CD4-positive, alpha-beta T cell treated with Interleukin-4 for 1 hour (primary cell): ENCODE results near the gene SLC22A23.
A peak's percentile ranks its signal among the peaks of the same experiment; 100 is the strongest.

Source experiments
- DNase-seq, 2 donors: peaks; one replicate each; pipeline ENCODE4 v3.0.0-alpha.2; 2020 to 2022

Gene SLC22A23

GRCh38 chr6:3233904-3234303 lies 222.9 kb downstream of the SLC22A23 start:
- DNase-seq = no peak

- no peak for DNase-seq
Observed at GRCh38 chr6:3233321-3233720, 223.5 kb downstream of the SLC22A23 start.

DNA sequence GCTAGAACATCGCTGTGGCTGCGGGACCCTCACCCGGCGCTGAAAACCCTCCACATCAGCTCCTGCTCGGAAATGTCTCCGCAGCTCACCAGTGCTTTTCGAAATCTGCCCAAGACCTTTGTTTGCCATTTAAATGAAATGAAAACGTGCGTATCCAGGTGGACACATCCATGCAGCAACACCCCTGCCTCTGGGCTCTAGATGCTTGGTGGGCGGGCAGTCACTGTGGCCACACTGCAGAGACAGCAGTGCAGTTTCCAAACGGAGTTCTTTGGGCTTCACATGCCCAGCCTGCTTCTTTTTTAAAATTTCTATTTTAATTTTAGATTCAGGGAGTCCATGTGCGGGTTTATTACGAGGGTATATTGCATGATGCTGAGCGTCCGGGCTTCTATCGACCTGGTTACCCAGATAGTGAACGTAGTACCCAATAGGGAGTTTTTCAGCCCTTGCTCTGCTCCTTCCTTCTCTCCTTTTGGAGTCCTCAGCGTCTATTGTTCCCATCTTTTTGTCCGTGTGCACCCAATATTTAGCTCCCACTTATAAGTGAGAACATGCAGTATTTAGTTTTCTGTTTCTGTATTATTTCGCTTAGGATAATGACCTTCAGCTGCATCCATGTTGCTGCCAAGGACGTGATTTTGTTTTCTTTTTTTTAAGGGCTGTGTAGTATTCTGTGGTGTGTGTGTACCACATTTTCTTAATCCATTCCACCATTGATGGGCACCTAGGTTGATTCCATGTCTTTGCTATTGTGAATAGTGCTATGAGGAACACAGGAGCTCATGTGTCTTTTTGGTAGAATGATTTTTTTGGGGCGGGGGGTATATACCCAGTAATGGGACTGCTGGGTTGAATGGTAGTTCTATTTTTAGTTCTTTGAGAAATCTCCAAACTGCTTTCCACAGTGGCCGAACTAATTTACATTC lies 224.6 kb downstream of the SLC22A23 start:
- DNase-seq = no peak

GRCh38 chr6:3231247-3232016 lies 225.4 kb downstream of the SLC22A23 start:
- no peak for DNase-seq

GRCh38 chr6:3230900-3231246 lies 226.0 kb downstream of the SLC22A23 start:
- DNase-seq = no peak

DNA sequence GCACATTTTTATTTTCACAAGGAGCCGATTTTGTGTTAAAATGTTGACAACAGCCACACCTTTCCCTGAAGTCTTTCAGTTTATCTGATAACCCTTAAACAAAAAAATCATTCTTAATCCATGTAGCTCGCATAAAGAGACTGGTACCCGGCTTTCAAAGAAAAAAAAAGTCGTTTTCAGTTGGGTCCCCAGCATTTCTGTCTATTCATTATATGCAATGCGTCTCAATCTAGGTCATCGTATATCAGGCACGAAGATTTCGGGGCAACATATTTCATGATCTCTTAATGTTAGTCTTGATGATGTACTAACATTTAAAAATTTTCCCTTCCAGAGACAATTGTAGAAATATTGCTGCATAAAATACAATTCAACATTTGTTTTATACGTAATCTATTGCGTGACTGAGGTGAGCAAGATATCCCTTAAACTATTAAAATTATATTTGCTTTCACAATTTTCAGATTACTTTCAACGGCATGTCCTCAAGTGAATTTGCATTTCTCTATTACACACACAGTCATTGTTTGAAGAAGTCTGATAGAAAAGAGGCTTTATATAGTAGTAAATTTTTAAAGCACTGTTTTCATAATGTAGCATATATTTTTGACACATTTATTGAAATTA lies 226.5 kb downstream of the SLC22A23 start:
- DNase-seq = no peak

DNA sequence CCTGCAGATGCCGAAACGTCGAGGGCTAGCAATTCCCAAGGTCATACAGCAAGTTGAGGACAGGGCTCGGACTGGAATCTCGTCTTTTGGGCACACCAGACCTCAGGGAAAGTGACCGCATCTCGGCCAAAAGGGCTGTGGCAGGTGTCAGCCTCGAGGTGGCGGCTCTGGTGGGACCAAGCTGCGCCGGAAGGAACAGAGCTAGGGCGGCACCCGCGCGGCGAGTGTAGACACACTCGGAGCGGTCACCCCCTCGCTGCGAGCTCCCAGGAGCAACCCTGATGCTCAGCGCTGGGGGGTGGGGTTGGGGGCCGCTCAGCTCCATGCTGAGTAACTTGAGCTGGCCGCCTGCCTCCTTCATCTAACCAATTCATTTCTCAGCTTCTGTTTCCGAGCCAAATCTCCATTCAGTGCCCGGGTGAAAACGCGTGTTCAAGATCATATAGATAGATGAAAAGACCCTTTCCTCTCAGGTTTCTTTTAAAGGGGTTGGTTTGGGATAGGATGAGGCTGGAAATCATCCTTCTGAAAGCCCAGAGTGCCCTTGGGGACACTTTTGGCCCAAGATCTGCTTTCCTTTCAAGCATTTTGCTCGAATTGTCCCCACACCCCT lies 227.2 kb downstream of the SLC22A23 start:
- peak; percentile 29 for DNase-seq

DNA sequence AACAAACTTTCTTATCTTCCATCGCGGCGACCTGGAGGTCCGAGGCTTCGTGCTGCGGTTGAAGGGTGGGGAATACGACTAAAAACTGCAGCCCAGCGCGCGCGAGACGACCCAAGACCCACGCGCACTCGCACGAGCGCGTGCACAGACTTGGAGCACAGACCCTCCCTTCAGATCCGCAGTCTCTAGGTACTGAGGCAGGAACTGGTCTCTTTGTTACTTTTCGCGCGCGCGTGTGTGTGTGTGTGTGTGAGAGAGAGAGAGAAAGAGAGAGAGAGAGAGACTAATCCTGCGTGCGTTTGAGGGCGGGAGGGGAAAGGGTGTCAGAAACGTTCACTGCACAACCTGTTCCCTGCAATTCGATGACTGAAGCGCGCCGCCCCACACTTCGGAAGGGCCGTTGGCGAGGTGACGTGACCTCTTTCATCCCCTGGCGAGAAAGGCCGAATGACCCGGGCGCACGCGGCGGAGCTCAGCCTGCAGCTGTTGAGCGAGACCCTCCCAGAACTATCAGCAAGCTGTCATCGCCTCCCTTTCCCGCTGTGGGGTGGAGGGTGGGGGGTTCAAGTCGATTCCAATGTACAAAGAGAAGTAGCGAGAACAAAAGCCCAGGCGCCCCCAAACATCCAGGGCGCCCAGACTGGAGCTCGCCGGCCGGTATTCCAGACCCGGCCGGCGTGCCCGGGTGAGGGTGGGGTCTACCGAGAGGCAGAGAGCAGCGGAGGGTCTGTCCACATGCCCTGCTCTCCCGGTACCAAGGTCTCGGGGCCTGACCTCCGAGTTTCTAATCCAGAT lies 227.9 kb downstream of the SLC22A23 start:
- peak in 1 of 2 donors; percentile 52 for DNase-seq

DNA sequence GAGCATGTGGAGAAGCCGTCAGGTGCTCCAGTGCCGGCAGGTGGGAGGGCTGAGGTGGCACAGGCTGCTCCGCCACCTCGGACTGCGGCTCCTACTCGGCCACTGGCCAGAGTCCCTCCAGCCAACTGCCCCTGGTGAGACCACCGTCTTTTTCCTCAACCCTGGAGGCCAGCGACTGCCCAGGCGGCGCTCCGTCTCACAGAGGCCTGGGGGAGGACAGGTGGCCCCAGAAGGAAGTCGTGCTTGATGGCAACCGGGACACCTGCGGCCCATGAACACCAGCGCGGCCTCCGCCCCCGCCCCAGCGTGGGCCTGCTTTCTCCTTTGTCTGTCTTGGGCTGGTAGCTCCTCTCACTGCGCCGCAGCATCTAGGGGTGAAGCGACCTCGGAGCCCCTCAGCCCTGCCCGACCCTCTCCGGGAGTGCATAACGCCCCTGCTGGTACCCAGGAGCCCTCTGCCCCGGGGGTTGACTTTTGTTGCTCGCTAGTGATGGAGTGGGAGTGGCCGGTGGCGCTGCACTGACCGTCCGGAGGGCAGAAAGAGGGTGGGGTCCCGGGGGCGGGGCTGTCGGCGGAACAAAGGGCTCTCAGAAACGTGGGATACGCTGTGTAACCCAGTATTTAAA lies 228.7 kb downstream of the SLC22A23 start:
- DNase-seq = no peak

DNA sequence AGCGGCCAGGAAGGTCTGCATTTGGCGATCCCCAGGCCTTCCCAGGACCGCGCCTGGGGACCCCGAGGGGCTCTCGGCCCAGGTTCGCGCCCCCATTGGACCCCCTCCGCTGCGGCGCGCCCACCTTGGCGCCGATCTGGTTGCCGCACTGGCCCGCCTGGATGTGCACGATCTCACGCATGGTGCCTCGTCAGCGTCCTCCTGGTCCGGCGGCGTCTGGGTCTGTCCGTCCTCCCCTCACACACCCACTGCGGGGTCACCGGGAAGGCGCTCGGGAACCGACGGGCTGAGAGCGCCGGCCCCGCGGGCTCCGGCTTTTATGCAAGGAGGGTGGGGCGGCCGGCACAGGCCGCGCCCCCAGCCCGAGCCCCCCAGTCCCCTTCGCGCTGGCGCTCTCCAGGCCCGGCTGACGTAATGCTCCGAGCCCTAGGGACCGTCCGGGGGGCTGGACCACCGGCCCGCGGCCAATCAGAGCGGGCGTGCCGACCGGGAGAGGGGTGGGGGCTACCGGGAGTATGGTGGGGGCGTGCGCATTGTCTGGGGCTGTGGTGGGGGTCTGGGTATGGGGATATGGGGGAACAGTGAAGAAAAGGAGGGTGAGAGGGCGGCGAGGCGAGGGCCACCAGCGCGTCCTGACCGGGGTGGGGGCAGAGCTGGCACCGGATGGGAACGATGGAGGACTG lies 229.3 kb downstream of the SLC22A23 start, which contains the start of gene TUBB2B:
Gene TUBB2B (minus strand): TSS at position 291 of the 683 bp plus-strand sequence. CDS start 110 bp downstream, at position 181.
- no peak for DNase-seq

GRCh38 chr6:3226481-3227362 lies 230.1 kb downstream of the SLC22A23 start:
- no peak for DNase-seq

GRCh38 chr6:3226042-3226441 lies 230.8 kb downstream of the SLC22A23 start:
- no peak for DNase-seq

- DNase-seq = no peak
Observed at GRCh38 chr6:3222506-3223038, 234.3 kb downstream of the SLC22A23 start.

- no peak for DNase-seq
Observed at GRCh38 chr6:3221578-3221977, 235.3 kb downstream of the SLC22A23 start.

- no peak for DNase-seq
Observed at GRCh38 chr6:3220366-3220765, 236.5 kb downstream of the SLC22A23 start.
